HEK293T (cell line): ENCODE data around the gene KRTAP3-3.
"Not testable (repeated sequence)": the region's sequence is repeated elsewhere in the genome, so short reads cannot be mapped to it uniquely, and the experiment has no call there.

Experiments used
- CTCF ChIA-PET: fragments of 350-600 bp; formaldehyde crosslinking; extraction: SDS; loops from one replicate; lab custom pipeline; 2021; ENCODE audit warnings: antibody characterized with exemption, inconsistent platforms; lab: Yijun Ruan, JAX
- POLR2A ChIA-PET: fragments of 350-600 bp; formaldehyde crosslinking; extraction: SDS; loops from one replicate; lab custom pipeline; 2020; ENCODE audit warnings: antibody characterized with exemption, inconsistent platforms; lab: Yijun Ruan, JAX
- DNase-seq: peaks from one replicate; pipeline ENCODE4 v3.0.0; 2012; ENCODE audit warnings: mixed read lengths; ENCODE audit errors: extremely low spot score
- ARNT ChIP-seq: fragments of 450-650 bp; IDR thresholded peaks from 2 replicates; pipeline ENCODE4 v1.6.1; 2017; ENCODE audit warnings: mild to moderate bottlenecking
- BHLHE40 ChIP-seq: fragments of 450-650 bp; IDR thresholded peaks from 2 replicates; pipeline ENCODE4 v1.6.1; 2016; ENCODE audit warnings: mild to moderate bottlenecking, moderate library complexity, borderline replicate concordance
- CTBP1 ChIP-seq: fragments of 450-650 bp; IDR thresholded peaks from 2 replicates; pipeline ENCODE4 v1.6.1; 2016; ENCODE audit warnings: borderline replicate concordance
- ELF4 ChIP-seq: fragments of 450-650 bp; IDR thresholded peaks from 2 replicates; pipeline ENCODE4 v1.6.1; 2017; ENCODE audit warnings: antibody characterized with exemption
- FOXA1 ChIP-seq: fragments of 450-650 bp; IDR thresholded peaks from 2 replicates; pipeline ENCODE4 v1.6.1; 2016; ENCODE audit warnings: mild to moderate bottlenecking
- FOXK2 ChIP-seq: fragments of 450-650 bp; IDR thresholded peaks from 2 replicates; pipeline ENCODE4 v1.6.1; 2016; ENCODE audit warnings: mild to moderate bottlenecking
- FOXM1 ChIP-seq: fragments of 450-650 bp; IDR thresholded peaks from 2 replicates; pipeline ENCODE4 v1.6.1; 2017; ENCODE audit warnings: mild to moderate bottlenecking, borderline replicate concordance
- HDGF ChIP-seq: fragments of 450-650 bp; IDR thresholded peaks from 2 replicates; pipeline ENCODE4 v1.6.1; 2017; ENCODE audit warnings: antibody characterized with exemption, borderline replicate concordance
- L3MBTL2 ChIP-seq: fragments of 450-650 bp; conservative IDR thresholded peaks from 2 replicates; pipeline ENCODE4 v1.6.1; 2016; ENCODE audit warnings: mild to moderate bottlenecking
- LEF1 ChIP-seq: fragments of 450-650 bp; IDR thresholded peaks from 2 replicates; pipeline ENCODE4 v1.6.1; 2017; ENCODE audit warnings: mild to moderate bottlenecking, borderline replicate concordance
- NFRKB ChIP-seq: fragments of 450-650 bp; IDR thresholded peaks from 2 replicates; pipeline ENCODE4 v1.6.1; 2016; ENCODE audit warnings: mild to moderate bottlenecking, moderate library complexity
- SP1 ChIP-seq: fragments of 450-650 bp; IDR thresholded peaks from 2 replicates; pipeline ENCODE4 v1.6.1; 2017
- SUZ12 ChIP-seq: fragments of 450-650 bp; IDR thresholded peaks from 2 replicates; pipeline ENCODE4 v1.6.1; 2016; ENCODE audit warnings: mild to moderate bottlenecking
- TARDBP ChIP-seq: fragments of 450-650 bp; IDR thresholded peaks from 2 replicates; pipeline ENCODE4 v1.6.1; 2016
- ZNF384 ChIP-seq: fragments of 450-650 bp; IDR thresholded peaks from 2 replicates; pipeline ENCODE4 v1.6.1; 2016
- TF ChIP-seq, protein P1 (sequence below): fragments of 450-650 bp; IDR thresholded peaks from 2 replicates; pipeline ENCODE4 v1.6.1; 2016

Gene KRTAP3-3

DNA sequence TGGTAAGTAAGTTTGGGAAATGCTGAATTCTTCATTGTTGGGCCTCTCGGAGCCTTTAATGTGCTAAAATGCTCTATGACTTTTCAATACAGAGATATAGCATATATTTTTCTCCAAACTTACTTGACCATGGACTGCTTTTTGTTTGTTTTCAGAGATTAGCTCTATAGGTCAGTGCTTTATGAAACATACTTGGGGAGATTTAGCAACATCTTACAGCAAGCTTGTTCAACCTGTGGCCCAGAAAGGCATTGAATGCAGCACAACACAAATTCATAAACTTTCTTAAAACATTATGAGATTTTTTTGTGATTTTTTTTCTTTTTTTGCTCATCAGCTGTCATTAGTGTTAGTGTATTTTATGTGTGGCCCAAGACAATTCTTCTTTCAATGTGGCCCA lies 16.0 kb upstream of the KRTAP3-3 start:
- POLR2A ChIA-PET: no interaction called here
- no peak for TF ChIP-seq FOXM1
- DNase-seq: no peak
- CTCF ChIA-PET: no interaction called here

DNA sequence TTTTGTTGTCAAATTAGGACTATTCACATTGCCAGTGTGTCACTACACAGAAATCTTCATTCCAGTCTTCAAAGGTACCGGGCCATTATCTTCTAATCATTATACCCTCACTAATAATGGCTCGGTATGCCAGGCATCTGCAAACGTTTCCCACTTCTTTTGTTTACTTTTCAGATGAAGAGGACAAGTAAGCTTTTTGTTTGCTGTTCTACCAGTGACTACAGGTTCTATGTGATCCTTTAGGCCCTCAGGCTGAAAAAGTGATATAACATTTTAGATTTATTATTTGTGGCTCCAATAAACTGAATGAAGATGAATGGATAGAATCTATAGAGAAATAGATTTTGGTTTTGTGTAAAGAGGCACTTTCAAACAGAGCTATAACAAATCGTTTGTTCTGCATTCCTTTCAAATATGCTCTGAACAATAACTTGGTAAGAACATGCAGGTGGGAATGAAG lies 15.4 kb upstream of the KRTAP3-3 start:
- ChIA-PET POLR2A (no interaction called here), CTCF (no interaction called here)
- no peak for TF ChIP-seq LEF1
- no peak for TF ChIP-seq NFRKB
- no peak for TF ChIP-seq TARDBP
- TF ChIP-seq SP1: no peak
- TF ChIP-seq ZNF384: no peak
- no peak for TF ChIP-seq FOXA1
- TF ChIP-seq SUZ12: no peak
- no peak for TF ChIP-seq FOXK2
- no peak for DNase-seq

DNA sequence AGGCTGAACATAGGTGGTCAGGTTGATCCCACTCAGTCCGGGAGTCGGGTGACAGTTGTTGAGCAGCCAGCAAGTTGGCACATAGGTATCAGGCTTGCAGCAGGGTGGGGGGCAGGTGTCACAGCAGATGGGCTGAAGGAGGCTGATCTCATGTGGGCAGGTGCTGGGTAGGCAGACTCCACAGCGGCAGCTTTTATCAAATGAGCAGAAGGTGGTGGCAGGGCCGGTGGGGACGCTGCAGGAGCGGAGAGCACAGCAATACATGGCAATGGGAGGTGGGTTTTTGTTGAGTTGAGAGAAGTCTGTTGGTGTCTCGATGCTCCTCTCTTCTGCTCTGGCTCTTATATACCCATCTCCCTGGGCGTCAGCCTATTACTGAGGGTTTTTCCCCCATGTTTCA lies 14.8 kb upstream of the KRTAP3-3 start, which contains the start of gene KRTAP3-1:
Gene KRTAP3-1, minus strand, starts transcription at position 318 of the 400 bp plus-strand sequence. Its CDS starts 54 bp downstream, at position 264.
- no peak for DNase-seq
- POLR2A ChIA-PET: no interaction called here
- CTCF ChIA-PET: no interaction called here
- TF ChIP-seq SUZ12 (no peak), FOXA1 (no peak)

DNA sequence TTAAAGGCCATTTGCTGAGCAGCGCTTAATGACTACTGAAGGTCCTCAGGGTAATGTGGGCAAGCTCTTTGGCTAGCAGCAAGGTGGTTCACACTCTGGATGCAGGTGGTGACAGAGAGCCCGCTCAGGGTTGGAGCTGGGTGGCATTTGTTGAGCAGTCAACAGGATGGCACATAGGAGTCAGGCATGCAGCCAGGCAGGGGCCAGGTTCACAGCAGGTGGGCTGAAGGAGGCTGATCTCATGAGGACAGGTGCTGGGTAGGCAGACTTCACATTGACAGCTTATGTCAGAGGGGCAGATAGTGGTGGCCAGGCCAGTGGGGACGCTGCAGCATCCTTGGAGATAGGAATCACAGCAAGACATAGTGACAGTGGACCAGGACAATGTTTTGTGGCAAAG lies 10.4 kb upstream of the KRTAP3-3 start:
- POLR2A ChIA-PET: no interaction called here
- DNase-seq: no peak
- CTCF ChIA-PET: no interaction called here
- TF ChIP-seq SUZ12: no peak
- no peak for TF ChIP-seq BHLHE40
- TF ChIP-seq ELF4: no peak
- no peak for TF ChIP-seq NFRKB
- TF ChIP-seq L3MBTL2: no peak
- no peak for TF ChIP-seq LEF1
- no peak for TF ChIP-seq FOXA1
- no peak for TF ChIP-seq SP1
- TF ChIP-seq, protein P1, sequence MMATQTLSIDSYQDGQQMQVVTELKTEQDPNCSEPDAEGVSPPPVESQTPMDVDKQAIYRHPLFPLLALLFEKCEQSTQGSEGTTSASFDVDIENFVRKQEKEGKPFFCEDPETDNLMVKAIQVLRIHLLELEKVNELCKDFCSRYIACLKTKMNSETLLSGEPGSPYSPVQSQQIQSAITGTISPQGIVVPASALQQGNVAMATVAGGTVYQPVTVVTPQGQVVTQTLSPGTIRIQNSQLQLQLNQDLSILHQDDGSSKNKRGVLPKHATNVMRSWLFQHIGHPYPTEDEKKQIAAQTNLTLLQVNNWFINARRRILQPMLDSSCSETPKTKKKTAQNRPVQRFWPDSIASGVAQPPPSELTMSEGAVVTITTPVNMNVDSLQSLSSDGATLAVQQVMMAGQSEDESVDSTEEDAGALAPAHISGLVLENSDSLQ: no peak
- TF ChIP-seq ARNT: no peak
- TF ChIP-seq ZNF384: no peak
- no peak for TF ChIP-seq FOXM1
- no peak for TF ChIP-seq CTBP1
- TF ChIP-seq FOXK2: no peak
- TF ChIP-seq HDGF: no peak
- TF ChIP-seq TARDBP: no peak

DNA sequence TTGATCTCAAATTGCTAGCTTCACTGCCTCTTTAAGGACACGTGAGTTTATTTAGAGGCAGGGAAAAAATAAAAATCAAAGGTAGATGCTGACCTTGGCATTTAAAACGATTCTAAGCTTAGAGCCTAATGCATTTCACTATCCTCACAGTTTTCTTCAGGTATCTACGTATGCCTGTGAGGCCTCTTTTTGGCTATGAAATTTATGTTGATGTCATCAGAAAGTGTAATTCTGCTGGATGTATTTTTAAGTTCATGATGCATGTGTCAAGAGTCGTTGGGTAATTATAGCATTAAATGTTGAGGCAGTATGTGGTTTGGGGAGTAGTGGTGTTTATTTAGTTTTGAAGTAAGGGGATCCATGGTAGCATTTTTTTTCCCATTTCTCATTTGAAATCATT lies 10.0 kb upstream of the KRTAP3-3 start:
- ChIA-PET POLR2A (no interaction called here), CTCF (no interaction called here)
- no peak for DNase-seq
- TF ChIP-seq ARNT (no peak), CTBP1 (no peak), FOXA1 (no peak), BHLHE40 (no peak), SP1 (no peak), ZNF384 (no peak), L3MBTL2 (no peak), TARDBP (no peak), ELF4 (no peak), FOXK2 (no peak), LEF1 (no peak), HDGF (no peak), SUZ12 (no peak), NFRKB (no peak), FOXM1 (no peak)
- TF ChIP-seq, protein P1: no peak

DNA sequence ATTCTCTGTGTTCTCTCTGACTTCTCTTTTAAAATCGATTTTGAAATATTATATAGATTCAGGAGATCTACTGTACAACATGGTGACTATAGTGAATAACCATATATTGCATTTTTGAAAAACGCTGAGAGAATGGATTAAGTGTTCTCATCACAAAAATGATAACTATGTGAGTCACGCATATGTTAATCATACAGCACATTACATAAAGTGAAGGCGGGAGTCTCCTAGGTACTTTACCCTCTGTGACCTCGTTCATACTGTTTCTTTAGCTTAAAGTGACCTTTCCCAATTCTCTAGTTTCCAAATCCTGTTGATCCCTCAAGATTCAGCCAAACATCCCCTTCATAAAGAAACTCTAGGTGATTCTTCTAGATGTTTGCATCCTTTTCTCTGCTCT lies 8.8 kb upstream of the KRTAP3-3 start:
- TF ChIP-seq SP1 (no peak), SUZ12 (no peak), FOXM1 (no peak), HDGF (no peak), TARDBP (no peak), BHLHE40 (no peak), NFRKB (no peak), L3MBTL2 (no peak), ZNF384 (no peak), CTBP1 (no peak), FOXK2 (no peak), FOXA1 (no peak)
- TF ChIP-seq, protein P1: no peak
- no peak for DNase-seq
- POLR2A ChIA-PET: no interaction called here
- CTCF ChIA-PET: no interaction called here

DNA sequence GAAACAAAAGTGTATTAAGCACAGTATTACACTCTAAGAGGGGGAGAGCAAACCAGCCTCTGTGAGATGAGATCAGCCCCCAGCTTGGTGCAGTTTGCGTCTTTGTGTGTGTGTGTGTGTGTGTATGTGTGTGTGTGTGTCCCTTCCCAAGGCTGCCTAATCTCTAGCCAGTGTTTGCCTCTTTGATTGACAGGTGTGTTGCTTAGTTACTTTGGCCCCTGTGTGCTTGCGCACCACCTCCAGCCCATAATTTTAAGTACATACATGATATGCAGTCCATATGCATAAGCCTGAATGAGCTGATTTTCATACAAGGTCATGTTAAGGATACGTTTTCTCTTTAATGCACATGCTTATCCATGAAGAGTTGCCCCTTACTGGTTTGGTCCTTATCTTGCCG lies 7.8 kb upstream of the KRTAP3-3 start:
- CTCF ChIA-PET: no interaction called here
- POLR2A ChIA-PET: no interaction called here
- TF ChIP-seq, protein P1: peak; percentile 49
- no peak for TF ChIP-seq ZNF384
- DNase-seq: no peak

DNA sequence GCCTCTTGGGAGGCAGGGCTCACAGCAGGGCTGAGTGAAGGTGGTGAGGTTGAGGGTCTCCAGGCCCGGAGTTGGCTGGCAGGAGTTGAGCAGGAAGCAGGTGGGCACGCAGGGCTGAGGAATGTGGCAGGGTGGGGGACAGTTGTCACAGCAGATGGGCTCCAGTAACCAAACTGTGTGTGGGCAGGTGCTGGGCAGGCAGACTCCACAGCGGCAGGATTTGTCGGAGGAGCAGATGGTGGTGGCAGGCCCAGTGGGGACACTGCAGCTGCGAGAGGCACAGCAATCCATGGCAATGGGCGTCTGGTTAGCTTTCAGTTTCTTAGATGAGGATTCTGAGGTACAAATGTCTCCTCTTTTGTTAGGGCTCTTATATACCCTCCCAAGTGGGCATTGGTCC lies 5.6 kb upstream of the KRTAP3-3 start, which contains the start of gene KRTAP3-2:
Gene KRTAP3-2, minus strand, starts transcription at position 344 of the 400 bp plus-strand sequence. Its CDS starts 53 bp downstream, at position 291.
- POLR2A ChIA-PET, DNase-seq, CTCF ChIA-PET: not testable (repeated sequence)
